DOHH2 (cell line): ENCODE data around the gene CARM1.

ENCODE experiments used
- EZH2phosphoT487 ChIP-seq: fragments of 200-600 bp; sonication (generic); IDR thresholded peaks from 2 replicates; pipeline ENCODE4 v1.6.1; 2017; ENCODE audit warnings: borderline replicate concordance, mild to moderate bottlenecking, antibody characterized with exemption, low read length, moderate library complexity, mixed read lengths
- TF ChIP-seq, protein P1 (sequence below): fragments of 200-600 bp; sonication (generic); IDR thresholded peaks from one replicate; pipeline ENCODE4 v1.5.1; 2014; ENCODE audit warnings: antibody characterized with exemption, mild to moderate bottlenecking, low read depth, low read length; ENCODE audit not compliant: poor library complexity, severe bottlenecking

GRCh38 chr19:10848230-10848856 is 23.0 kb upstream of the CARM1 start, which contains the start of gene C19orf38:
- TF ChIP-seq, protein P1, sequence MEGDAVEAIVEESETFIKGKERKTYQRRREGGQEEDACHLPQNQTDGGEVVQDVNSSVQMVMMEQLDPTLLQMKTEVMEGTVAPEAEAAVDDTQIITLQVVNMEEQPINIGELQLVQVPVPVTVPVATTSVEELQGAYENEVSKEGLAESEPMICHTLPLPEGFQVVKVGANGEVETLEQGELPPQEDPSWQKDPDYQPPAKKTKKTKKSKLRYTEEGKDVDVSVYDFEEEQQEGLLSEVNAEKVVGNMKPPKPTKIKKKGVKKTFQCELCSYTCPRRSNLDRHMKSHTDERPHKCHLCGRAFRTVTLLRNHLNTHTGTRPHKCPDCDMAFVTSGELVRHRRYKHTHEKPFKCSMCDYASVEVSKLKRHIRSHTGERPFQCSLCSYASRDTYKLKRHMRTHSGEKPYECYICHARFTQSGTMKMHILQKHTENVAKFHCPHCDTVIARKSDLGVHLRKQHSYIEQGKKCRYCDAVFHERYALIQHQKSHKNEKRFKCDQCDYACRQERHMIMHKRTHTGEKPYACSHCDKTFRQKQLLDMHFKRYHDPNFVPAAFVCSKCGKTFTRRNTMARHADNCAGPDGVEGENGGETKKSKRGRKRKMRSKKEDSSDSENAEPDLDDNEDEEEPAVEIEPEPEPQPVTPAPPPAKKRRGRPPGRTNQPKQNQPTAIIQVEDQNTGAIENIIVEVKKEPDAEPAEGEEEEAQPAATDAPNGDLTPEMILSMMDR, result no peak
- no peak for TF ChIP-seq EZH2phosphoT487
